KG1 (cell line): Measurements from ENCODE around the gene OLFM1.

Experiments
- DNase-seq: peaks from one replicate; lab custom pipeline; 2025; lab: John Stamatoyannopoulos, UW

The OLFM1 gene

DNA sequence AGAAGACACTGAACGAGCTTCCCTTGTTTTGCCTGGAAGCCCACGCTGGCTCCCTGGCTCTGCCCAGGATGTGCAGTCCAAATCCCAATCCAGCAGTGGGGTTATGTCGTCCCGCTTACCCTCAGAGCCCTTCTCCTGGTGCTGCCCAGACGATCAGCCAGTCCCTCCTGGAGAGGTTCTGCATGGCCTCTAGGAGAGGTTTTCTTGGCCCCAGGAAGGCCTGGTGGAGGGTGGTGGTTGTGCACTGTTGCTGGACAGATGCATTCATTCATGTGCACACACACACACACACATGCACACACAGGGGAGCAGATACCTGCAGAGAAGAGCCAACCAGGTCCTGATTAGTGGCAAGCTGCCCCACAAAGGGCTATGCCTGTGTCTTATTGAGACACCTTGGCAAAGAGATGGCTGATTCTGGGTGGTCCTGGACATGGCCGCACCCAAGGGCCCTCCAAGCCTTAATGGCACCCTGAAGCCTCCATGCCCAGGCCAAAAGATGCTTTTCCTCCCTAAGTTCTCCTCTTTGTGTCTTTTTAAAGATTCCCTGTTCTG lies 10.5 kb upstream of the OLFM1 start:
- no peak for DNase-seq

DNA sequence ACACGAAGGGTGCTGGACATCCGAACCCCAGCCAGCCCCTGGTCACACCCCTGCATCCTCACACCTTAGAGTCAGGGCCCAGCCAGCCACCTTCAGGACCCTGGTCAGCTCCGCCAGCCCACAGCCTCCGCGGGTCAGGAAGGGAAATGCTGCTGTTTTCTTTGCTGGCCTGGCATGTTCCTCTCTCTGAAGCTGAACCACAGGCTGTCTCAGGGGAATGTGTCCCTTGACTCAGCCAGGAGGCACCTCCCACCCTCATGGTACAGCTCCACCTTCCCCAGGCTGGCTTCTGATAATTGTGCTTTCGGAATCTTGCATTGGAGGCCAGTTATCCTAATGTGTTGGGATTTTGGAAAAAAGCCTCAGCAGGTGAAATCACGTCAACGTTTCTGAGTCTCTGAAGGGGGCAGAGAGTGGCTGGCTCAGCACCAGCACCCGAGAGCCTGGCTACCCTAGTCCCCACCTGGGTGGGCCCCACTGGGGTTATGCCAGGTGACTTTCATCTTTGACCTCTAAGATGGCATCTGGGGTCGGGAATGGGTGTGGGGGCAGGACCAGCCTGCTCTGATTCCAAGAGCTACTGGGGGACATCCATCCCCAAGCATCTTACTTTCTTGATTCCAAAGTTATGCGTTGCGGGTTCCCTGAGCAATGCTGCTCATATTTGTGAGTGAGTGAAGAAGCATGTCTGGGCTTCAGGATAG lies 9.8 kb upstream of the OLFM1 start:
- peak; percentile 8 for DNase-seq

DNA sequence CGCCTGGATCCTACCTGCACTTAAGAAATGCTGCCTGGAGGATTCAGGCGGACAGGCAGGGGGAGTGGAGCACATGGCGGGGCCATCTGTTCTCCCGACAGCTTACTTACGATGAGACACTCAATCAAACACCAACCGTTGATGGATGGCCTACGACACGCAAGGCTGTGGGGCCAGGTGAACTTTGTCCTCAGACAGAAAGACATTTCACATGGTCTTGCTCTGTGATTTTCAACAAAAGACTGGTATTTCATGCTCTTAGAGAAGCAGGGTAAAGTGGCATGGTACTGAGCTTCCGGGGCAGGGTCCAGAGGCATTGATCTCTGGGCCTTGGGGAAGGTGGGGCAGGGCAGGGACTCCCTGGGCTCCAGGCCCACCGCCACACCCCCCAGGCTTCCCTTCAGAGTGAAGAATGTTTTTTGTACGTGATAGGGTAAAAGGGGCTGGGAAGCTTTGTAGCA lies 9.1 kb upstream of the OLFM1 start:
- DNase-seq: no peak

- DNase-seq: no peak
These were observed 8.4 kb upstream of the OLFM1 start for GRCh38 chr9:135079018-135079417.

DNA sequence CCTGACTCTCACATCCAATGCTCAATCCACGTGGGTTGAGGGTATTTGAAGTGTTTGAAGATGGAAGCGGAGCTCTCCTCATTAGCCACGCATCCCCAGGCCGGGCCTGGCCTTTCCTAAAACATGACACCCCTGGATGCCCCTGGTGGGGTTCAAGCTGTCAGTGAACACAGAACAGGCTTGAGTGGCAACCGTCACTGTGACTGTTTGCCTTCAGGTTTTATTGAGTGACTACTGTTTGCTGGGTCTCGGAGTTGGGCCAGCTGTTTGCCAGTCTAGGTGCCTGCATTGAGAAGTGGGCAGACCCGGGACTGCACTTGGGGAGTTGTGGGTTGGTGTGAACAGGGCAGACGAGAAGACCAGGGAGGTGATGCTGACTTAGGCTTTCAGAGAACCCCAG lies 7.8 kb upstream of the OLFM1 start:
- no peak for DNase-seq

GRCh38 chr9:135080286-135081263 lies 6.9 kb upstream of the OLFM1 start:
- DNase-seq: no peak

GRCh38 chr9:135081264-135081660 lies 6.2 kb upstream of the OLFM1 start:
- no peak for DNase-seq

DNA sequence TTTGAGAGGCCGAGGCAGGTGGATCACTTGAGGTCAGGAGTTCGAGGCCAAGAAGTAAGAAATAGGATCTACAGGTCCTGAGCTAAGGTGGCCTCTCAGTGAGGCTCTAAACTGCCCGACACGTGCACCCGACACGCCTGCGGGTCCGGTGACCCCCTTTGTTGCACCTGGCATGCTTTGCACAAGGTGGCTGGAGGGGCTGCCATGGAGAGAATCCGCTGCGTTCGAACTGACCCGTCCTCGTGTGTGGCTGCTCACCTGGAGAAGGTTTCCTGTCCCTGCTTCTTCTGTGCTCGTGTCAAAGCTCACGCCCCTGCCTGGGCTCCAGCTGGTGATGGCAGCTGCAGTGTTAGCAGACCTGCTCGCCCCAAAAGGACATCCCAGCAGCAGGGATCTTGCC lies 5.7 kb upstream of the OLFM1 start:
- no peak for DNase-seq

- DNase-seq: no peak
These were observed 4.9 kb upstream of the OLFM1 start for GRCh38 chr9:135082536-135082935.

- DNase-seq: no peak
These were observed 4.1 kb upstream of the OLFM1 start for GRCh38 chr9:135083241-135083810.

- DNase-seq: no peak
These were observed 3.6 kb upstream of the OLFM1 start for GRCh38 chr9:135083831-135084230.

DNA sequence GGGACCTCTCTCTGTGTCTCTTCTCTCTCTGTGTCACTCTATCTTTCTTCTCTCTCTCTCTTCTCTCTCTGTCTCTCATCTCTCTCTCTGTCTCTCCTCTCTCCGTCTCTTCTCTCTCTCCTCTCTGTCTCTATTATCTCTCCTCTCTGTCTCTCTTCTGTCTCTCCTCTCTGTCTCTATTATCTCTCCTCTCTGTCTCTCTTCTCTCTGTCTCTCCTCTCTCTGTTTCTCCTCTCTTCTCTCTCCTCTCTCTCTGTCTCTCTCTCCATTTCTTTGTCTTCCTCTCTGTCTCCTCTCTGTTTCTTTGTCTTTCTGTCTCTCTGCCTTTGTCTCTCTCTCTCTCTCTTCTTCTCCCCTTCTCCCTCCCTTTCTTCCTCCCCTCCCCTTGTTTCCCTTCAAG lies 3.2 kb upstream of the OLFM1 start:
- no peak for DNase-seq

GRCh38 chr9:135084881-135085760 lies 2.3 kb upstream of the OLFM1 start:
- DNase-seq: no peak

GRCh38 chr9:135085830-135086546 lies 1.5 kb upstream of the OLFM1 start:
- DNase-seq: peak; percentile 24

- no peak for DNase-seq
These were observed 625 bp upstream of the OLFM1 start for GRCh38 chr9:135086597-135087488.

DNA sequence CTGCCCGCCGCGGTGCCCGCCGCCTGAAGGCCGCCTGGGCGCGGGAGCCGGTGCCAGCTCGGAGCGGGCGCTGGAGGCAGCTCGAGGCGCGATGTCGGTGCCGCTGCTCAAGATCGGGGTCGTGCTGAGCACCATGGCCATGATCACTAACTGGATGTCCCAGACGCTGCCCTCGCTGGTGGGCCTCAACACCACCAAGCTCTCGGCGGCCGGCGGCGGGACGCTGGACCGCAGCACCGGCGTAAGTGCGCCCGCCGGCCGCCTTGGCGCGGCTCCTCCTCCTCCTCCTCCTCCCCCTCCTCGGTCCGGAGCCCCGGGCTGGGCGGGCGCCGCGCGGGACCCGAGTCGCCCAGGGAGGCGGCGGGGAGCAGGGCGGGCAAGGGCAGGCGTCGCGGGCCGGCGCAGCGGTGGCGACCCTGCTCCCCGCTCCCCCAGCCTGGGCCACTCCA lies 455 bp downstream of the OLFM1 start:
- DNase-seq: no peak

GRCh38 chr9:135088348-135088978 lies 995 bp downstream of the OLFM1 start:
- no peak for DNase-seq

GRCh38 chr9:135088979-135089847 lies 1.7 kb downstream of the OLFM1 start:
- no peak for DNase-seq
